ENCODE results near the gene COMP. TPM values are rescaled to one million over a fixed set of nuclear protein-coding genes. Genes with fewer than 3 reads are reported as not detected.

The COMP gene
- total RNA-seq, 1 experiment from 2014 or later = not detected

DNA sequence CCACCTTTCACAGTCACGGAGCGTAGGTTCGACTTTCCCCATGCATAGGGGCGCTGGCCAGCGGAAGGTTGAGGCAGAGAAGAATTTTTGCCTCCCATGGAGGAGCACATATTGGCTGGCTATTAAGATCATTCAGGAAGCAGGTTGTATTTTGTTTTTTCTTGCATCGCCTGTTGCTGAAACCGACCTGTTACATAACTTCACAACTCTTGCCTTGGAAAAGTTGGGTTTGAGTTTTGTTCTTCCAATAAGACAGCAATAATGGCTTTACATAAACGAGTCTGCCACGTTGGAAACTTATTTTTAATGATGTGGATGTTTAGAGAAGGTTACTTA lies 42.0 kb upstream of the COMP start:
- ChIA-PET POLR2A (ENCODE audit: unreplicated experiment) (interaction anchor here (0.5 to 0.7 kb wide), 2 partner anchors 47 to 61 kb away, joined by 3 to 9 read pairs; no protein-coding TSS in a partner anchor), CTCF (interaction anchor here (0.6 kb wide), 1 partner anchor 55 kb away, joined by 4 read pairs; no protein-coding TSS in a partner anchor)
- Histone ChIP-seq H3F3A (ENCODE audit: insufficient read depth, low read depth) (peaks cover 8% of the 10 kb centered on the region; the same call in 1 of the 2 replicates), H3K4me1 (replicated peaks; ENCODE audit: insufficient read depth) (peaks cover 22% of the 10 kb centered on the region), H3K27me3 (ENCODE audit: insufficient read depth, low read depth) (no peaks in the 10 kb centered on the region), H3K27ac (peak overlapping the region; percentile 7; the same call in 1 of the 2 replicates), H3K9me3 (ENCODE audit: insufficient read depth, low read depth) (no peaks in the 10 kb centered on the region), H3K4me3 (peak overlapping the region; percentile 95), H4K20me1 (ENCODE audit: insufficient read depth) (peaks cover 57% of the 10 kb centered on the region), H3K36me3 (ENCODE audit: low read depth) (peaks cover 34% of the 10 kb centered on the region), H3K79me2 (ENCODE audit: low read depth) (peaks cover 59% of the 10 kb centered on the region), H3K4me2 (peak overlapping the region; percentile 100), H3K9me2 (ENCODE audit: insufficient read depth) (no peaks in the 10 kb centered on the region), H2AFZ (no peak overlapping the region)
- intact Hi-C loops (cut with micrococcal nuclease; ENCODE audit: unreplicated experiment) = loop anchor here (5.0 kb wide), 2 partner anchors 156 to 246 kb away; partner anchors contain the start of gene REX1BD
- no peak for TF ChIP-seq EZH2 (IDR thresholded peaks at IDR 0.05; ENCODE audit: low read depth)
- TF ChIP-seq, protein P1, sequence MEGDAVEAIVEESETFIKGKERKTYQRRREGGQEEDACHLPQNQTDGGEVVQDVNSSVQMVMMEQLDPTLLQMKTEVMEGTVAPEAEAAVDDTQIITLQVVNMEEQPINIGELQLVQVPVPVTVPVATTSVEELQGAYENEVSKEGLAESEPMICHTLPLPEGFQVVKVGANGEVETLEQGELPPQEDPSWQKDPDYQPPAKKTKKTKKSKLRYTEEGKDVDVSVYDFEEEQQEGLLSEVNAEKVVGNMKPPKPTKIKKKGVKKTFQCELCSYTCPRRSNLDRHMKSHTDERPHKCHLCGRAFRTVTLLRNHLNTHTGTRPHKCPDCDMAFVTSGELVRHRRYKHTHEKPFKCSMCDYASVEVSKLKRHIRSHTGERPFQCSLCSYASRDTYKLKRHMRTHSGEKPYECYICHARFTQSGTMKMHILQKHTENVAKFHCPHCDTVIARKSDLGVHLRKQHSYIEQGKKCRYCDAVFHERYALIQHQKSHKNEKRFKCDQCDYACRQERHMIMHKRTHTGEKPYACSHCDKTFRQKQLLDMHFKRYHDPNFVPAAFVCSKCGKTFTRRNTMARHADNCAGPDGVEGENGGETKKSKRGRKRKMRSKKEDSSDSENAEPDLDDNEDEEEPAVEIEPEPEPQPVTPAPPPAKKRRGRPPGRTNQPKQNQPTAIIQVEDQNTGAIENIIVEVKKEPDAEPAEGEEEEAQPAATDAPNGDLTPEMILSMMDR (conservative IDR thresholded peaks at IDR 0.05) = no peak
- no TSS peak for BruUV-seq (replicated peaks)
- no peak for DNase-seq

DNA sequence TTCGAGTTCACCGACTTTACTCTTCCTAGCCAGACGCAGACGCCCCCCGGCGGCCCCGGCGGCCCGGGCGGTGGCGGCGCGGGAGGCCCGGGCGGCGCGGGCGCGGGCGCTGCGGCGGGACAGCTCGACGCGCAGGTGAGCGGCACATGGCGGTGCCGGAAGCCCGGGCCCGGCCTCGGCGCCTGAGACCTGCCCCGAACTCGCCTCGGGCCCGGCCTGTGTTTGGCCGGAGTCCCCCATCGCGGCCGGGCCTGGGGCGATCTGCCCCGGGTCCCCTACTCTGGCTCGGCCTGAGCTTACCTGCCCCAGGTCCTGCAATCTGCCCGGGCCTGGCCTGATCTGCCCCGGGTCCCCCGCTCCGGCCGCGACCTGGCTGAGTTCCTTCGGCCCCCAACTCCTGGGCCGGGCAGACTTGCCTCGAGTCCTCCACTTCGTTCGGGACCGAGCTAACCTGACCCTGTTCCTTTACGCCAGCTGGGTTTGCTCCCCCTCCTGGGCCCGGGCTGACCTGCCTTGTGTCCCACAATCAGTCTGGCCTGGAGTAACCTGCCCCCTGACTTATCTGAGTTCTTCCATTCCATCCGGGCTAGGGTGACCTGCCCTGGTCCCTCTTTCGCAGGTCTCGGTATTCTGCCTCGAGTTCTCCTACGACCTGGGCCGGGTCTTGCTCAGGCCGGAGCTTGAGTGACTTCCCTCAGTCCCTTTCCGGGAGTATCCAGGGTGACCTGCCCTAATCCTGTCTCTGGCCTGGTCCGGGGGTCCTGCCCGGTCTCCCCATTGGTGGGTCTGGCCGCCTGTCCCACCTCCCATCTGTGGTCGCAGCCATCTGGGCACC lies 41.4 kb upstream of the COMP start:
- Histone ChIP-seq H3K4me3 (peak overlapping the region; percentile 95), H3F3A (ENCODE audit: insufficient read depth, low read depth) (peaks cover 8% of the 10 kb centered on the region; the same call in 1 of the 2 replicates), H3K36me3 (ENCODE audit: low read depth) (peaks cover 29% of the 10 kb centered on the region), H3K9me2 (ENCODE audit: insufficient read depth) (no peaks in the 10 kb centered on the region), H3K27ac (peak overlapping the region; percentile 7; the same call in 1 of the 2 replicates), H3K9me3 (ENCODE audit: insufficient read depth, low read depth) (peaks cover 2% of the 10 kb centered on the region; the same call in 1 of the 2 replicates), H3K4me1 (replicated peaks; ENCODE audit: insufficient read depth) (peaks cover 22% of the 10 kb centered on the region), H3K79me2 (ENCODE audit: low read depth) (peaks cover 53% of the 10 kb centered on the region), H4K20me1 (ENCODE audit: insufficient read depth) (peaks cover 51% of the 10 kb centered on the region), H2AFZ (no peak overlapping the region; the same call in 1 of the 2 replicates), H3K27me3 (ENCODE audit: insufficient read depth, low read depth) (no peaks in the 10 kb centered on the region), H3K4me2 (peak overlapping the region; percentile 100)
- CTCF ChIA-PET = no interaction called here
- BruUV-seq (replicated peaks) = TSS peak; percentile 31
- POLR2A ChIA-PET (ENCODE audit: unreplicated experiment) = interaction anchor here (0.5 to 0.6 kb wide), 3 partner anchors 46 to 244 kb away, joined by 3 to 7 read pairs (median 3); partner anchors contain the start of gene REX1BD
- intact Hi-C loops (cut with micrococcal nuclease; ENCODE audit: unreplicated experiment) = loop anchor here (5.0 kb wide), 2 partner anchors 155 to 245 kb away; partner anchors contain the start of gene REX1BD
- DNase-seq = peak in 1 of 2 experiments; percentile 29
- TF ChIP-seq, protein P1 (conservative IDR thresholded peaks at IDR 0.05) = no peak; the same call in 1 of the 2 replicates
- no peak for TF ChIP-seq EZH2 (IDR thresholded peaks at IDR 0.05; ENCODE audit: low read depth)

- no TSS peak for BruUV-seq (replicated peaks)
- Histone ChIP-seq H3K4me3 (peak within 1 kb of the TSS; percentile 95), H3F3A (ENCODE audit: insufficient read depth, low read depth) (peaks cover 8% of the 10 kb centered on the region; the same call in 1 of the 2 replicates), H3K9me2 (ENCODE audit: insufficient read depth) (no peaks in the 10 kb centered on the region), H3K27ac (peak within 1 kb of the TSS; percentile 7; the same call in 1 of the 2 replicates), H3K4me1 (replicated peaks; ENCODE audit: insufficient read depth) (peaks cover 22% of the 10 kb centered on the region), H3K27me3 (ENCODE audit: insufficient read depth, low read depth) (no peaks in the 10 kb centered on the region), H3K9me3 (ENCODE audit: insufficient read depth, low read depth) (peaks cover 10% of the 10 kb centered on the region), H3K79me2 (ENCODE audit: low read depth) (peaks cover 45% of the 10 kb centered on the region), H4K20me1 (ENCODE audit: insufficient read depth) (peaks cover 43% of the 10 kb centered on the region), H3K36me3 (ENCODE audit: low read depth) (peaks cover 22% of the 10 kb centered on the region), H2AFZ (peak within 1 kb of the TSS; percentile 92), H3K4me2 (peak within 1 kb of the TSS; percentile 100)
- TF ChIP-seq EZH2 (IDR thresholded peaks at IDR 0.05; ENCODE audit: low read depth) = no peak
- TF ChIP-seq, protein P1 (conservative IDR thresholded peaks at IDR 0.05) = no peak
- intact Hi-C loops (cut with micrococcal nuclease; ENCODE audit: unreplicated experiment) = loop anchor here (5.0 kb wide), 2 partner anchors 154 to 244 kb away; partner anchors contain the start of gene REX1BD
- ChIA-PET POLR2A (ENCODE audit: unreplicated experiment) (interaction anchor here (0.6 to 0.7 kb wide), 2 partner anchors 243 to 314 kb away, joined by 3 read pairs; partner anchors contain the start of gene REX1BD), CTCF (interaction anchor here (0.7 kb wide), 1 partner anchor 243 kb away, joined by 3 read pairs; the partner anchor contains the start of gene REX1BD)
- DNase-seq = peak; percentile 80 to 91
These were observed 40.6 kb upstream of the COMP start, which contains the start of gene UPF1 for GRCh38 chr19:18831524-18832305. Gene UPF1, plus strand, starts transcription at chr19:18831959. Its CDS starts 251 bp downstream, at chr19:18832210.
